Naive thymus-derived CD4-positive, alpha-beta T cell (primary cell): ENCODE results near the gene TBC1D3. TPM values are rescaled to one million over a fixed set of nuclear protein-coding genes. Genes with fewer than 3 reads are reported as not detected.

ENCODE experiments used
- polyA plus RNA-seq, 2 donors: library from polyadenylated mRNA; unstranded; fragments of 300-500 nt; fragmentation: Illumina TruSeq; gene quantifications; one replicate each; pipeline ENCODE4 v1.2.3, GENCODE V29; 2021
- total RNA-seq, 6 experiments: library from RNA in 5 of 6; stranded (reverse) in 5 of 6; gene quantifications; 1 replicate in 5 of 6; 2 replicates in 1 of 6; pipeline ENCODE4 v1.2.3 and lab custom pipeline; 2021 to 2026

Gene TBC1D3
- total and polyA plus RNA-seq, 7 experiments from 2014 or later, result 11.0 TPM; not detected in 6

Other genes starting within 250 kb of the TBC1D3 start
- 10 to 100 TPM in 4 of 5 experiments, 1 to 10 TPM in 1; 1.1 to 39.1 (median 24.6) TPM for gene TBC1D3L, start 203.5 kb downstream of the TBC1D3 start, total RNA-seq
- gene TBC1D3L, start 203.5 kb downstream of the TBC1D3 start, polyA plus RNA-seq, result 1 to 10 TPM in 1 of 2 donors, under 1 TPM in 1; 0.30 to 2.0 TPM
- gene TBC1D3D, start 188.6 kb downstream of the TBC1D3 start, total RNA-seq, result 1 to 10 TPM in 4 of 5 experiments, not detected in 1; 1.2 to 2.0 (median 1.5) TPM
- not detected for gene TBC1D3D, start 188.6 kb downstream of the TBC1D3 start, polyA plus RNA-seq
- gene TBC1D3C, start 123.9 kb downstream of the TBC1D3 start, total RNA-seq, result not detected
- not detected for gene TBC1D3C, start 123.9 kb downstream of the TBC1D3 start, polyA plus RNA-seq
- gene TBC1D3E, start 64.6 kb downstream of the TBC1D3 start, total RNA-seq, result under 1 TPM in 1 of 5 experiments, not detected in 4; 0.32 TPM
- not detected for gene TBC1D3E, start 64.6 kb downstream of the TBC1D3 start, polyA plus RNA-seq
- 10 to 100 TPM; 15.7 to 28.6 (median 22.7) TPM for gene MRPL45, start 104.6 kb upstream of the TBC1D3 start, total RNA-seq
- gene MRPL45, start 104.6 kb upstream of the TBC1D3 start, polyA plus RNA-seq, result 10 to 100 TPM; 31.2 to 41.6 TPM
- gene GPR179, start 151.4 kb upstream of the TBC1D3 start, total RNA-seq, result under 1 TPM in 3 of 5 experiments, not detected in 2; 0.11 to 0.35 (median 0.17) TPM
- not detected for gene GPR179, start 151.4 kb upstream of the TBC1D3 start, polyA plus RNA-seq
- gene SOCS7, start 159.3 kb upstream of the TBC1D3 start, total RNA-seq, result 10 to 100 TPM; 17.0 to 23.3 (median 21.5) TPM
- gene SOCS7, start 159.3 kb upstream of the TBC1D3 start, polyA plus RNA-seq, result under 1 TPM; 0.57 to 0.81 TPM
- gene ARHGAP23, start 235.9 kb upstream of the TBC1D3 start, total RNA-seq, result 1 to 10 TPM in 1 of 5 experiments, under 1 TPM in 2, not detected in 2; 0.24 to 1.3 (median 0.34) TPM
- gene ARHGAP23, start 235.9 kb upstream of the TBC1D3 start, polyA plus RNA-seq, result not detected